Measurements from ENCODE around the gene HPGDS.

DNA sequence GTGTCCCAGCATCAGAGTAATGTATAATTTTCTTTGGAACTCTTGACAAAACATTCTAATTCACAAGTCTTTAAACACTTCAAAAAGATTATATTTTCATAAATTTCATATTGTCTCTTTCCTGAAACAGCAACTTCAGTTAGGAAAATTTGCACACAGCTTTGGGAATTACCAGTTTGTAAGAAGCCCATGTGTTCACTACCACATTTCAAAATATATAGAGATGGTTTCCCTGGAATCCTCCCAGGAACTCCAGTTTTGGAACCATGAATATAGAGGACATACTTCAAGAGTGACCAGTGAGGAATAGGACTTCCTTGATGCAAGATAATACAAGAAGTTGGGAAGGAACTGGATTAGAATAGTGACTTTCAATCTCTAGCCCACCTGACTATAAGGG, 28.7 kb upstream of the HPGDS start:
- TF ChIP-seq CTCF (IDR thresholded peaks at IDR 0.05; ENCODE audit: low read depth, low read length, missing input control) (no peak), ATF3 (IDR thresholded peaks at IDR 0.05) (no peak), RAD21 (IDR thresholded peaks at IDR 0.05) (no peak), TAF1 (conservative IDR thresholded peaks at IDR 0.05) (no peak)
- TF ChIP-seq, protein P1, sequence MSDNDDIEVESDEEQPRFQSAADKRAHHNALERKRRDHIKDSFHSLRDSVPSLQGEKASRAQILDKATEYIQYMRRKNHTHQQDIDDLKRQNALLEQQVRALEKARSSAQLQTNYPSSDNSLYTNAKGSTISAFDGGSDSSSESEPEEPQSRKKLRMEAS (IDR thresholded peaks at IDR 0.05), result no peak
- TF ChIP-seq, protein P2, sequence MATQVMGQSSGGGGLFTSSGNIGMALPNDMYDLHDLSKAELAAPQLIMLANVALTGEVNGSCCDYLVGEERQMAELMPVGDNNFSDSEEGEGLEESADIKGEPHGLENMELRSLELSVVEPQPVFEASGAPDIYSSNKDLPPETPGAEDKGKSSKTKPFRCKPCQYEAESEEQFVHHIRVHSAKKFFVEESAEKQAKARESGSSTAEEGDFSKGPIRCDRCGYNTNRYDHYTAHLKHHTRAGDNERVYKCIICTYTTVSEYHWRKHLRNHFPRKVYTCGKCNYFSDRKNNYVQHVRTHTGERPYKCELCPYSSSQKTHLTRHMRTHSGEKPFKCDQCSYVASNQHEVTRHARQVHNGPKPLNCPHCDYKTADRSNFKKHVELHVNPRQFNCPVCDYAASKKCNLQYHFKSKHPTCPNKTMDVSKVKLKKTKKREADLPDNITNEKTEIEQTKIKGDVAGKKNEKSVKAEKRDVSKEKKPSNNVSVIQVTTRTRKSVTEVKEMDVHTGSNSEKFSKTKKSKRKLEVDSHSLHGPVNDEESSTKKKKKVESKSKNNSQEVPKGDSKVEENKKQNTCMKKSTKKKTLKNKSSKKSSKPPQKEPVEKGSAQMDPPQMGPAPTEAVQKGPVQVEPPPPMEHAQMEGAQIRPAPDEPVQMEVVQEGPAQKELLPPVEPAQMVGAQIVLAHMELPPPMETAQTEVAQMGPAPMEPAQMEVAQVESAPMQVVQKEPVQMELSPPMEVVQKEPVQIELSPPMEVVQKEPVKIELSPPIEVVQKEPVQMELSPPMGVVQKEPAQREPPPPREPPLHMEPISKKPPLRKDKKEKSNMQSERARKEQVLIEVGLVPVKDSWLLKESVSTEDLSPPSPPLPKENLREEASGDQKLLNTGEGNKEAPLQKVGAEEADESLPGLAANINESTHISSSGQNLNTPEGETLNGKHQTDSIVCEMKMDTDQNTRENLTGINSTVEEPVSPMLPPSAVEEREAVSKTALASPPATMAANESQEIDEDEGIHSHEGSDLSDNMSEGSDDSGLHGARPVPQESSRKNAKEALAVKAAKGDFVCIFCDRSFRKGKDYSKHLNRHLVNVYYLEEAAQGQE (IDR thresholded peaks at IDR 0.05), result no peak

All from liver (tissue), 3 donors.